ENCODE results near the gene EEFSEC.

The EEFSEC gene

GRCh38 chr3:128419311-128419710, 266.0 kb downstream of the EEFSEC start:
- no peak for DNase-seq

GRCh38 chr3:128420289-128420688, 267.0 kb downstream of the EEFSEC start:
- no peak for DNase-seq

- no peak for DNase-seq
These were observed 267.6 kb downstream of the EEFSEC start for GRCh38 chr3:128420720-128421438.

- no peak for DNase-seq
These were observed 268.2 kb downstream of the EEFSEC start for GRCh38 chr3:128421439-128421836.

GRCh38 chr3:128421966-128422365, 268.7 kb downstream of the EEFSEC start:
- DNase-seq, result no peak

GRCh38 chr3:128422762-128423524, 269.7 kb downstream of the EEFSEC start:
- no peak for DNase-seq

GRCh38 chr3:128423525-128424147, 270.4 kb downstream of the EEFSEC start:
- DNase-seq, result no peak

GRCh38 chr3:128424508-128425069, 271.3 kb downstream of the EEFSEC start:
- no peak for DNase-seq

- DNase-seq, result no peak
These were observed 272.0 kb downstream of the EEFSEC start for GRCh38 chr3:128425142-128425845.

GRCh38 chr3:128425846-128426127, 272.5 kb downstream of the EEFSEC start:
- DNase-seq, result no peak

GRCh38 chr3:128426128-128426921, 273.0 kb downstream of the EEFSEC start:
- DNase-seq, result peak; percentile 59

GRCh38 chr3:128427175-128427857, 274.0 kb downstream of the EEFSEC start:
- no peak for DNase-seq

GRCh38 chr3:128427872-128428822, 274.9 kb downstream of the EEFSEC start:
- no peak for DNase-seq

- DNase-seq, result no peak
These were observed 276.0 kb downstream of the EEFSEC start for GRCh38 chr3:128429275-128429674.

- no peak for DNase-seq
These were observed 276.5 kb downstream of the EEFSEC start for GRCh38 chr3:128429751-128430150.

GRCh38 chr3:128430301-128430700, 277.0 kb downstream of the EEFSEC start:
- no peak for DNase-seq

GRCh38 chr3:128430731-128431130, 277.4 kb downstream of the EEFSEC start:
- DNase-seq, result no peak

GRCh38 chr3:128431803-128432300, 278.6 kb downstream of the EEFSEC start:
- no peak for DNase-seq

- DNase-seq, result no peak
These were observed 279.2 kb downstream of the EEFSEC start for GRCh38 chr3:128432301-128432970.

Data from activated CD4-positive, alpha-beta T cell treated with anti-CD3 and anti-CD28 coated beads, Interleukin-10, Interleukin-2, amounts not matched to agents 100 ng/mL and 50 ng/mL, durations not matched to agents 16 hours and 8 hours (primary cell).